Measurements from ENCODE around the gene LRWD1. TPM values are rescaled to one million over a fixed set of nuclear protein-coding genes. Genes with fewer than 3 reads are reported as not detected.
A peak's percentile ranks its signal among the peaks of the same experiment; 100 is the strongest.

Gene LRWD1
- total and polyA plus RNA-seq, 9 of the 15 experiments (the other 6 are each of a cell fraction or from before 2014, with no cell fraction given): 0.61 to 66.0 (median 33.2) TPM

DNA sequence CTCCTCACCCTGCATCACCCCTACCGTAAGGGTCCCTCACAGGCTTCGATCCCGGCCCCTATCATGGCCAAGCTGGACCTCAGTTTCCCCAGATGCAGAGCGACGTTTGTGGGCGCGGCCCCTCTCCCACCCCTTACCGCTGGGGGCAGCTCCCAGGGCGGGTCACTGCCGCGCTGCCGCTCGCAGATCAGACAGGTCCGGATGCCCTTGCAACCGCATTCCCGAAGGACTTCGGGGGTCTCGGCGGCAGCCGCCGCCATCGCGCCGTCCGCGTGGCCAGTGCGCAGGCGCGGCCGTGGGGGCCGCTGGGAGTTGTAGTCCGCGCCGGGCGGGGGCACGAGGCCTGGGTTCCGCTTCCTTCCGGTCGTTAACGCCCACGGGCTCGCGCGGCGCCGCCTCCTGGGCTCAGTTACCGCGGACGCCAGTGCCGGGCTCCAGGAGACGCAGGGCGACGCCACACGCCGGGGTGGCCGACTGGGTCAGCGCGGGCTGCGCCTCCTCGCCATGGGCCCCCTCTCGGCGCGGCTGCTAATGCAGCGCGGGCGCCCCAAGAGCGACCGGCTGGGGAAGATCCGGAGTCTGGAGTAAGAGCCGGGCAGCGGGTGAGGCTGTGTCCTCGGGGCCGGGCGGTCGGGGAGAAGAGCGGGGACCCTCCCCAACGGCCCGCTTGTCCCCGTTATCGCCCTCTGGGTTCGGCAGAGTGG is at the start of gene LRWD1, which contains the start of gene ALKBH4 (continued):
- TF ChIP-seq HEY1 (CRISPR knock-in tag; IDR thresholded peaks at IDR 0.05; ENCODE audit: borderline replicate concordance) (no peak), NR2C1 (IDR thresholded peaks at IDR 0.05) (no peak), NR2C1 (tag; IDR thresholded peaks at IDR 0.05) (0 out of 2 replicates have a peak, but pooled peaks have one; percentile 8), FOXP1 (CRISPR knock-in tag; IDR thresholded peaks at IDR 0.05) (peak; percentile 77; the same call in 1 of the 2 replicates), RBBP5 (IDR thresholded peaks at IDR 0.05; ENCODE audit: borderline replicate concordance, insufficient read depth, low read length, poor library complexity, severe bottlenecking) (peak; percentile 97), RAD21 (CRISPR knock-in tag; conservative IDR thresholded peaks at IDR 0.05 in 1 of 2, IDR thresholded peaks at IDR 0.05 in 1 of 2) (peak in 1 of 2 experiments; percentile 43), MAFG (tag; conservative IDR thresholded peaks at IDR 0.05) (no peak), DPF2 (IDR thresholded peaks at IDR 0.05) (0 out of 2 replicates have a peak, but pooled peaks have one; percentile 47), E2F5 (CRISPR knock-in tag; IDR thresholded peaks at IDR 0.05) (peak; percentile 57; the same call in 1 of the 2 replicates), MCM7 (IDR thresholded peaks at IDR 0.05) (no peak), KLF13 (tag; IDR thresholded peaks at IDR 0.05; ENCODE audit: borderline replicate concordance, low read depth) (peak; percentile 90; the same call in 1 of the 2 replicates), CREM (IDR thresholded peaks at IDR 0.05; ENCODE audit: low read depth) (peak; percentile 78), ZBTB12 (CRISPR knock-in tag; IDR thresholded peaks at IDR 0.05) (no peak), MAZ (CRISPR knock-in tag; conservative IDR thresholded peaks at IDR 0.05 in 1 of 2, IDR thresholded peaks at IDR 0.05 in 1 of 2) (peak; percentile 96 to 99), CTCF (IDR thresholded peaks at IDR 0.05 in 2 of 3, conservative IDR thresholded peaks at IDR 0.05 in 1 of 3; ENCODE audit: insufficient read depth in 2 of 3, low read depth in 1 of 3, low read length in 3 of 3) (peak; percentile 48 to 75 (median 64); a peak in 5 of 6 replicates)
- TF ChIP-seq, protein P1, sequence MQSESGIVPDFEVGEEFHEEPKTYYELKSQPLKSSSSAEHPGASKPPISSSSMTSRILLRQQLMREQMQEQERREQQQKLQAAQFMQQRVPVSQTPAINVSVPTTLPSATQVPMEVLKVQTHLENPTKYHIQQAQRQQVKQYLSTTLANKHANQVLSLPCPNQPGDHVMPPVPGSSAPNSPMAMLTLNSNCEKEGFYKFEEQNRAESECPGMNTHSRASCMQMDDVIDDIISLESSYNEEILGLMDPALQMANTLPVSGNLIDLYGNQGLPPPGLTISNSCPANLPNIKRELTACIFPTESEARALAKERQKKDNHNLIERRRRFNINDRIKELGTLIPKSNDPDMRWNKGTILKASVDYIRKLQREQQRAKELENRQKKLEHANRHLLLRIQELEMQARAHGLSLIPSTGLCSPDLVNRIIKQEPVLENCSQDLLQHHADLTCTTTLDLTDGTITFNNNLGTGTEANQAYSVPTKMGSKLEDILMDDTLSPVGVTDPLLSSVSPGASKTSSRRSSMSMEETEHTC (IDR thresholded peaks at IDR 0.05): peak; percentile 66; the same call in 1 of the 2 replicates
- TF ChIP-seq, protein P2, sequence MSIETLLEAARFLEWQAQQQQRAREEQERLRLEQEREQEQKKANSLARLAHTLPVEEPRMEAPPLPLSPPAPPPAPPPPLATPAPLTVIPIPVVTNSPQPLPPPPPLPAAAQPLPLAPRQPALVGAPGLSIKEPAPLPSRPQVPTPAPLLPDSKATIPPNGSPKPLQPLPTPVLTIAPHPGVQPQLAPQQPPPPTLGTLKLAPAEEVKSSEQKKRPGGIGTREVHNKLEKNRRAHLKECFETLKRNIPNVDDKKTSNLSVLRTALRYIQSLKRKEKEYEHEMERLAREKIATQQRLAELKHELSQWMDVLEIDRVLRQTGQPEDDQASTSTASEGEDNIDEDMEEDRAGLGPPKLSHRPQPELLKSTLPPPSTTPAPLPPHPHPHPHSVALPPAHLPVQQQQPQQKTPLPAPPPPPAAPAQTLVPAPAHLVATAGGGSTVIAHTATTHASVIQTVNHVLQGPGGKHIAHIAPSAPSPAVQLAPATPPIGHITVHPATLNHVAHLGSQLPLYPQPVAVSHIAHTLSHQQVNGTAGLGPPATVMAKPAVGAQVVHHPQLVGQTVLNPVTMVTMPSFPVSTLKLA (conservative IDR thresholded peaks at IDR 0.05): peak; percentile 95 to 99

Data from K562 (cell line).